GM18861 (cell line): ENCODE results near the gene PLXNA4.

Experiments
- ATAC-seq: cut with Tn5 transposase; IDR thresholded peaks from one replicate; pipeline ENCODE4 v1.9.1; 2021; ENCODE audit not compliant: unreplicated experiment

Gene PLXNA4

GRCh38 chr7:132078891-132079735, 497.2 kb downstream of the PLXNA4 start:
- no peak for ATAC-seq

GRCh38 chr7:132077971-132078685, 498.1 kb downstream of the PLXNA4 start:
- no peak for ATAC-seq

- no peak for ATAC-seq
Observed at GRCh38 chr7:132076301-132077035, 499.8 kb downstream of the PLXNA4 start.

- no peak for ATAC-seq
Observed at GRCh38 chr7:132075515-132075914, 500.8 kb downstream of the PLXNA4 start.

- ATAC-seq = no peak
Observed at GRCh38 chr7:132073920-132074589, 502.2 kb downstream of the PLXNA4 start.
